ENCODE results near the gene HSF4. TPM values are rescaled to one million over a fixed set of nuclear protein-coding genes. Genes with fewer than 3 reads are reported as not detected.

Gene HSF4
- total and polyA plus RNA-seq, 2 of the 4 experiments (the other 2 are of a cell fraction) = 0.54 to 7.5 TPM

DNA sequence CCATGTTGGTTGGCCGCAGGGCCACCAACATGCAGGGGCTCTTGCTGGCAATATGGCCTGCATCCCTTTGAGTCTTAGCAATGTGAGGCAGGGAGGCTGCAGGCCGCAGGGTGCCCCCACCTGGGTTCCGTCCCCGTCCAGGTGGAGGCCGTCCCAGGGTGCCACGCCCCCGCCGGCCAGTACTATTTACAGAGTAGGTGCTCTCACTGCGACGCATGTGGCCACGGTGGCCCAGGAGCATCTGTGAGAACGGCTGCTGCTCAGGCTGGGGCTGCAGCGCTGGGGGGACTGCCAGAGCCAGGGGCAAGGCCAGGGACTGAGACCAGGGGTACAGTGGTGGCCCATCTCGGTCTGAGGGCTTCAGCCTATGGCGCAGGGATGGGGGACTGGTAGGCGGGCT lies 15.6 kb downstream of the HSF4 start:
- Histone ChIP-seq H2BK120ac (ENCODE audit: low read depth, low read length) (no peak overlapping the region), H3K9me3 (ENCODE audit: control insufficient read depth, insufficient read depth, low read length) (no peaks in the 10 kb centered on the region), H3K27me3 (ENCODE audit: control insufficient read depth, insufficient read depth, low read length) (no peaks in the 10 kb centered on the region), H3K36me3 (ENCODE audit: control insufficient read depth, insufficient read depth, low read length) (peaks cover 7% of the 10 kb centered on the region; the same call in 1 of the 2 replicates), H3K79me1 (ENCODE audit: low read depth in 1 of 2, low read length in 2 of 2) (peaks cover 27 to 44% of the 10 kb centered on the region in 2 experiments), H3K9me1 (ENCODE audit: insufficient read depth, low read length) (peaks cover 10% of the 10 kb centered on the region), H4K20me1 (ENCODE audit: insufficient read depth, low read length) (peaks cover 34% of the 10 kb centered on the region), H3K4me1 (ENCODE audit: control insufficient read depth, insufficient read depth, low read length) (peaks cover 11% of the 10 kb centered on the region), H4K91ac (ENCODE audit: insufficient read depth, low read depth, low read length) (no peak overlapping the region), H3K9ac (ENCODE audit: low read depth, low read length) (no peak overlapping the region), H2AK5ac (ENCODE audit: low read depth, low read length) (no peak overlapping the region), H3K4me3 (ENCODE audit: insufficient read depth, low read depth, low read length) (no peak overlapping the region), H2BK5ac (ENCODE audit: low read depth, low read length, poor library complexity, severe bottlenecking) (no peak overlapping the region), H2BK20ac (ENCODE audit: low read depth, low read length) (no peak overlapping the region), H2BK15ac (ENCODE audit: low read depth, low read length) (no peak overlapping the region), H3K14ac (replicated peaks; ENCODE audit: low read depth, low read length) (no peak overlapping the region), H2AFZ (replicated peaks; ENCODE audit: low read length, poor library complexity) (no peak overlapping the region), H4K5ac (ENCODE audit: low read depth, low read length) (no peak overlapping the region), H3K18ac (ENCODE audit: low read depth, low read length) (no peak overlapping the region), H4K8ac (ENCODE audit: low read depth in 2 of 2, low read length in 2 of 2) (no peak overlapping the region), H3K4me2 (ENCODE audit: low read depth, low read length) (no peak overlapping the region), H3K27ac (ENCODE audit: insufficient read depth, low read length) (no peak overlapping the region), H3K56ac (ENCODE audit: extremely low read depth, insufficient read depth, low read length) (no peak overlapping the region), H3K4ac (ENCODE audit: low read depth, low read length) (no peak overlapping the region), H2AK9ac (replicated peaks; ENCODE audit: low read depth, low read length, poor library complexity) (no peak overlapping the region), H3K23ac (ENCODE audit: low read depth, low read length) (no peak overlapping the region)
- WGBS, 2 experiments (ENCODE audit: extremely low coverage in 2 of 2, insufficient read length in 1 of 2) = no CpG with 5 or more reads among the region's 16 CpGs
- TF ChIP-seq, protein P1, sequence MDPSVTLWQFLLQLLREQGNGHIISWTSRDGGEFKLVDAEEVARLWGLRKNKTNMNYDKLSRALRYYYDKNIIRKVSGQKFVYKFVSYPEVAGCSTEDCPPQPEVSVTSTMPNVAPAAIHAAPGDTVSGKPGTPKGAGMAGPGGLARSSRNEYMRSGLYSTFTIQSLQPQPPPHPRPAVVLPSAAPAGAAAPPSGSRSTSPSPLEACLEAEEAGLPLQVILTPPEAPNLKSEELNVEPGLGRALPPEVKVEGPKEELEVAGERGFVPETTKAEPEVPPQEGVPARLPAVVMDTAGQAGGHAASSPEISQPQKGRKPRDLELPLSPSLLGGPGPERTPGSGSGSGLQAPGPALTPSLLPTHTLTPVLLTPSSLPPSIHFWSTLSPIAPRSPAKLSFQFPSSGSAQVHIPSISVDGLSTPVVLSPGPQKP (IDR thresholded peaks at IDR 0.05; ENCODE audit: borderline replicate concordance, low read depth, low read length) = no peak
- TF ChIP-seq BHLHE40 (IDR thresholded peaks at IDR 0.05; ENCODE audit: low read depth, low read length) = no peak
- no peak for TF ChIP-seq RAD21 (IDR thresholded peaks at IDR 0.05; ENCODE audit: low read length)
- no peak for TF ChIP-seq MXI1 (IDR thresholded peaks at IDR 0.05; ENCODE audit: borderline replicate concordance, low read depth, low read length)
- no peak for TF ChIP-seq NFE2L2 (IDR thresholded peaks at IDR 0.05; ENCODE audit: low read depth, low read length)
- no peak for DNase-seq
- in situ Hi-C loops (cut with MboI; ENCODE audit: low sequenced_read_pairs) (no loop called here), dilution Hi-C loops (cut with HindIII; ENCODE audit: low sequenced_read_pairs, unreplicated experiment) (no loop called here), intact Hi-C loops (cut with micrococcal nuclease) (loop anchor here (10.0 kb wide), 1 partner anchor 165 kb away; no protein-coding TSS in a partner anchor)
- CTCF ChIA-PET = no interaction called here
- POLR2A ChIA-PET (ENCODE audit: unreplicated experiment) = interaction anchor here (0.6 kb wide), 1 partner anchor 79 kb away, joined by 4 read pairs; no protein-coding TSS in a partner anchor
- no TSS peak for BruUV-seq (replicated peaks)
- no peak for ATAC-seq (ENCODE audit: low read depth)
